PC-9 (cell line): Measurements from ENCODE around the gene MTHFD1L. TPM values are rescaled to one million over a fixed set of nuclear protein-coding genes. Genes with fewer than 3 reads are reported as not detected.

ENCODE experiments used
- BruUV-seq: library from RNA; stranded (reverse); fragments of 400-500 nt; replicated peaks from 2 replicates; lab custom pipeline; 2021; lab: Mats Ljungman, UMichigan
- CTCF ChIA-PET: fragments of 300-600 bp; sonication (Branson Sonifier 250); formaldehyde crosslinking; loops from one replicate; lab custom pipeline; 2022; ENCODE audit warnings: antibody characterized with exemption; lab: Charles Lee
- POLR2A ChIA-PET: fragments of 300-600 bp; sonication (Branson Sonifier 250); formaldehyde crosslinking; loops from one replicate; lab custom pipeline; 2022; ENCODE audit warnings: antibody characterized with exemption; ENCODE audit not compliant: unreplicated experiment; lab: Charles Lee
- DNase-seq, 2 experiments: peaks; one replicate each; pipeline versions ENCODE4 v3.0.0 to v3.0.0-alpha.2; 2015 to 2022; ENCODE audit warnings: mixed read lengths in 1 of 2
- H2AFZ ChIP-seq: fragments of 200-600 bp; sonication (generic); 2 replicates; pipeline ENCODE4 v1.8.1; 2017; ENCODE audit warnings: antibody characterized with exemption
- H3F3A ChIP-seq: fragments of 200-600 bp; sonication (generic); 2 replicates; pipeline ENCODE4 v1.8.1; 2017; ENCODE audit warnings: antibody characterized with exemption, mild to moderate bottlenecking, low read depth; ENCODE audit not compliant: insufficient read depth
- H3K27ac ChIP-seq: fragments of 200-600 bp; sonication (generic); 2 replicates; pipeline ENCODE4 v1.6.1; 2016; ENCODE audit warnings: mixed run types
- H3K27me3 ChIP-seq: fragments of 200-600 bp; sonication (generic); 2 replicates; pipeline ENCODE4 v1.6.1; 2016; ENCODE audit warnings: low read depth, mixed run types; ENCODE audit not compliant: insufficient read depth
- H3K36me3 ChIP-seq: fragments of 200-600 bp; sonication (generic); 2 replicates; pipeline ENCODE4 v1.6.1; 2016; ENCODE audit warnings: low read depth, mixed run types
- H3K4me1 ChIP-seq: fragments of 200-600 bp; sonication (generic); replicated peaks from 2 replicates; pipeline ENCODE4 v1.6.1; 2016; ENCODE audit warnings: mixed run types; ENCODE audit not compliant: insufficient read depth
- H3K4me2 ChIP-seq: fragments of 200-600 bp; sonication (generic); 2 replicates; pipeline ENCODE4 v1.6.1; 2017; ENCODE audit warnings: mixed run types
- H3K4me3 ChIP-seq: fragments of 200-600 bp; sonication (generic); 2 replicates; pipeline ENCODE4 v1.6.1; 2016; ENCODE audit warnings: mixed run types
- H3K79me2 ChIP-seq: fragments of 200-600 bp; sonication (generic); 2 replicates; pipeline ENCODE4 v1.6.1; 2017; ENCODE audit warnings: low read depth, mixed run types
- H3K9me2 ChIP-seq: fragments of 200-600 bp; sonication (generic); 2 replicates; pipeline ENCODE4 v1.8.1; 2017; ENCODE audit warnings: mild to moderate bottlenecking; ENCODE audit not compliant: insufficient read depth
- H3K9me3 ChIP-seq: fragments of 200-600 bp; sonication (generic); 2 replicates; pipeline ENCODE4 v1.8.1; 2016; ENCODE audit warnings: low read depth; ENCODE audit not compliant: insufficient read depth
- H4K20me1 ChIP-seq: fragments of 200-600 bp; sonication (generic); 2 replicates; pipeline ENCODE4 v1.8.1; 2017; ENCODE audit not compliant: insufficient read depth
- CTCF ChIP-seq: fragments of 200-600 bp; sonication (generic); conservative IDR thresholded peaks from 2 replicates; pipeline ENCODE4 v1.6.1; 2017; ENCODE audit warnings: mixed run types, antibody characterized with exemption, mild to moderate bottlenecking, moderate library complexity
- EZH2 ChIP-seq: fragments of 200-600 bp; sonication (generic); IDR thresholded peaks from 2 replicates; pipeline ENCODE4 v1.8.0; 2017; ENCODE audit warnings: antibody characterized with exemption, low read depth
- intact Hi-C: fragments of 100-400 bp; cut with micrococcal nuclease; formaldehyde crosslinking; loops from one replicate; pipeline ENCODE4 v1.10.0; 2022; ENCODE audit not compliant: unreplicated experiment
- total RNA-seq: library from RNA; stranded (reverse); gene quantifications from 2 replicates; pipeline ENCODE4 v1.2.3, GENCODE V29; 2021

MTHFD1L gene
- total RNA-seq, 1 experiment from 2014 or later, result 53.3 TPM

- no peaks in the 10 kb centered on the region for H3K9me2 ChIP-seq
Observed at GRCh38 chr6:151073701-151074100, 208.2 kb downstream of the MTHFD1L start.

DNA sequence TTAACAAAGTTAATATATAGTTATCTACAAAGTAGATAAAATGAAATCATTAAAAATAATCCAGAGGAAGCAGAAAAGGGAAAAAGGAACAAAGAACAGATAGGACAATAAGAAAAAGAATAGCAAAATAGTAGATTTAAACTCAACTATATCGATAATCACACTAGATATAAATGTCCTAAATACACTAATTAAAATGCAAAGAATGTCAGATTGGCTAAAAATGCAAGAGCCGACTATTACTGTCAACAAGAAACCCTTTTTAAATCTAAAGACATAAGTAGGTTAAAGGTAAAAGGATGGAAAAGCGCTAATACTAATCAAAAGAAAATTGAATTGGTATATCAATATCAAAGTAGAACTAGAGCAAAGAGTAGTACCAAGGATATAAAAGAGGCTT, 209.5 kb downstream of the MTHFD1L start:
- no peak overlapping the region for H3K4me2 ChIP-seq
- H3K9me2 ChIP-seq, result no peaks in the 10 kb centered on the region
- CTCF ChIA-PET, result no interaction called here
- peaks cover 9% of the 10 kb centered on the region for H3K9me3 ChIP-seq
- peaks cover 20% of the 10 kb centered on the region for H3F3A ChIP-seq
- H4K20me1 ChIP-seq, result no peaks in the 10 kb centered on the region
- TF ChIP-seq CTCF (no peak), EZH2 (no peak)
- DNase-seq, result no peak
- no peaks in the 10 kb centered on the region for H3K27me3 ChIP-seq
- BruUV-seq, result no TSS peak
- no peak overlapping the region for H2AFZ ChIP-seq
- H3K4me3 ChIP-seq, result no peak overlapping the region
- peaks cover 32% of the 10 kb centered on the region for H3K36me3 ChIP-seq
- intact Hi-C loops, result no loop called here
- POLR2A ChIA-PET, result no interaction called here
- no peak overlapping the region for H3K27ac ChIP-seq
- H3K79me2 ChIP-seq, result peaks cover 9% of the 10 kb centered on the region; the same call in 1 of the 2 replicates
- peaks cover 16% of the 10 kb centered on the region for H3K4me1 ChIP-seq

More at GRCh38 chr6:151073701-151074100, 208.2 kb downstream of the MTHFD1L start:
- no peak overlapping the region for H2AFZ ChIP-seq
- H3K27ac ChIP-seq, result no peak overlapping the region; the same call in 1 of the 2 replicates
- intact Hi-C loops, result no loop called here
- POLR2A ChIA-PET, result no interaction called here
- BruUV-seq, result no TSS peak
- H3K27me3 ChIP-seq, result no peaks in the 10 kb centered on the region
- TF ChIP-seq CTCF, result no peak
- no peak for TF ChIP-seq EZH2
- peaks cover 29% of the 10 kb centered on the region for H3K4me1 ChIP-seq
- peaks cover 18% of the 10 kb centered on the region; the same call in 1 of the 2 replicates for H3K79me2 ChIP-seq
- peaks cover 36% of the 10 kb centered on the region for H3K36me3 ChIP-seq
- peaks cover 9% of the 10 kb centered on the region for H3K9me3 ChIP-seq
- H3F3A ChIP-seq, result peaks cover 31% of the 10 kb centered on the region
- H4K20me1 ChIP-seq, result no peaks in the 10 kb centered on the region
- DNase-seq, result no peak
- H3K4me2 ChIP-seq, result no peak overlapping the region
- H3K4me3 ChIP-seq, result no peak overlapping the region
- CTCF ChIA-PET, result interaction anchor here (0.6 to 0.7 kb wide), 2 partner anchors 83 to 327 kb away, joined by 3 to 8 read pairs; no protein-coding TSS in a partner anchor

DNA sequence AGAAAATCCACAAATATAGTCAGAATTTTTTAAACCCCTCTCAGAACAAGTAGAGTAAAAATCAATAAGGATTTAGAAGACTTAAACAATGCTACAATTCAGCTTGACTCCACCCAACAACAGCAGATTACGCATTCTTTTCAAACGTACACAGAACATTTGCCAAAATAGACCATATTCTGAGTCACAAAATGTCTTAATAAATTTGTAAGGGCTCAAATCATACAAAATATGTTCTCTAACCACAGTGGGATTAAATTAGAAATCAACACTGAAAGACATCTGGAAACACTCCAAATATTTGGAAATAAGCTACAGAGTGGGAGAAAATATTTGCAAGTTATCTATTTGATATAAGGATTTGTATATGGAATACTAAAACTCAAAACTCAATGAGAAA, 210.0 kb downstream of the MTHFD1L start:
- H3K36me3 ChIP-seq, result peaks cover 27% of the 10 kb centered on the region
- H3K27me3 ChIP-seq, result no peaks in the 10 kb centered on the region
- no peak overlapping the region for H3K4me2 ChIP-seq
- peaks cover 19% of the 10 kb centered on the region for H3F3A ChIP-seq
- H3K9me2 ChIP-seq, result no peaks in the 10 kb centered on the region
- no peak overlapping the region for H2AFZ ChIP-seq
- DNase-seq, result no peak
- H3K27ac ChIP-seq, result no peak overlapping the region
- ChIA-PET POLR2A (no interaction called here), CTCF (no interaction called here)
- H3K9me3 ChIP-seq, result peaks cover 9% of the 10 kb centered on the region
- peaks cover 9% of the 10 kb centered on the region; the same call in 1 of the 2 replicates for H3K79me2 ChIP-seq
- peaks cover 11% of the 10 kb centered on the region for H3K4me1 ChIP-seq
- H3K4me3 ChIP-seq, result no peak overlapping the region
- intact Hi-C loops, result no loop called here
- TF ChIP-seq EZH2, result no peak
- no peak for TF ChIP-seq CTCF
- no peaks in the 10 kb centered on the region for H4K20me1 ChIP-seq
- BruUV-seq, result no TSS peak
